HFFc6 (cell line): ENCODE results near the gene CABP5. TPM values are rescaled to one million over a fixed set of nuclear protein-coding genes. Genes with fewer than 3 reads are reported as not detected.
A peak's percentile ranks its signal among the peaks of the same experiment; 100 is the strongest.

ENCODE experiments used
- DNase-seq: peaks from one replicate; pipeline ENCODE4 v3.0.0-alpha.2; 2018
- H3K27ac Mint-ChIP-seq: 2 replicates; pipeline ENCODE4 v1.8.0; 2020; ENCODE audit warnings: mild to moderate bottlenecking, mixed read lengths
- H3K27me3 Mint-ChIP-seq: 2 replicates; pipeline ENCODE4 v1.8.0; 2021; ENCODE audit warnings: mild to moderate bottlenecking, moderate library complexity, mixed read lengths; ENCODE audit not compliant: insufficient read depth
- H3K36me3 Mint-ChIP-seq: 2 replicates; pipeline ENCODE4 v1.8.0; 2021; ENCODE audit warnings: low read depth, mixed read lengths
- H3K4me1 Mint-ChIP-seq: 2 replicates; pipeline ENCODE4 v1.8.0; 2020; ENCODE audit warnings: low read depth, mixed read lengths
- H3K4me3 Mint-ChIP-seq: 2 replicates; pipeline ENCODE4 v1.8.0; 2020; ENCODE audit warnings: mild to moderate bottlenecking, moderate library complexity, mixed read lengths
- H3K9me3 Mint-ChIP-seq: 2 replicates; pipeline ENCODE4 v1.8.0; 2020; ENCODE audit warnings: mild to moderate bottlenecking, mixed read lengths
- CTCF ChIP-seq: fragments of 200-600 bp; sonication (generic); IDR thresholded peaks from 2 replicates; pipeline ENCODE4 v1.5.0; 2021; ENCODE audit warnings: antibody characterized with exemption, mild to moderate bottlenecking
- total RNA-seq, 6 experiments: library from RNA; stranded (reverse); fragmentation: NEBNext Ultra II Directional; extraction: Animal tissue kit (Norgen Biotek cat#: 25700); gene quantifications; 2 replicates in 1 of 6; 3 replicates in 5 of 6; pipeline ENCODE4 v1.2.3, GENCODE V29; 2021

The CABP5 gene
- total RNA-seq, 6 experiments from 2014 or later = not detected

- no peak for DNase-seq
- Mint-ChIP-seq H3K4me1 (no peaks in the 10 kb centered on the region), H3K9me3 (peaks cover 6% of the 10 kb centered on the region), H3K27ac (no peak overlapping the region), H3K27me3 (peaks cover 10% of the 10 kb centered on the region), H3K36me3 (peaks cover 4% of the 10 kb centered on the region; the same call in 1 of the 2 replicates), H3K4me3 (no peak overlapping the region)
- TF ChIP-seq CTCF = no peak
These were observed 32.7 kb downstream of the CABP5 start for GRCh38 chr19:48010932-48011758.

- no peaks in the 10 kb centered on the region for H3K4me1 Mint-ChIP-seq
- peaks cover 6% of the 10 kb centered on the region for H3K9me3 Mint-ChIP-seq
- H3K4me3 Mint-ChIP-seq = no peak overlapping the region
- peaks cover 4% of the 10 kb centered on the region; the same call in 1 of the 2 replicates for H3K36me3 Mint-ChIP-seq
- peaks cover 13% of the 10 kb centered on the region for H3K27me3 Mint-ChIP-seq
- TF ChIP-seq CTCF = peak; percentile 55
- H3K27ac Mint-ChIP-seq = no peak overlapping the region
- no peak for DNase-seq
These were observed 37.1 kb downstream of the CABP5 start for GRCh38 chr19:48006762-48007161.

- DNase-seq = no peak
- no peak overlapping the region for H3K27ac Mint-ChIP-seq
- peaks cover 4% of the 10 kb centered on the region; the same call in 1 of the 2 replicates for H3K36me3 Mint-ChIP-seq
- no peaks in the 10 kb centered on the region for H3K4me1 Mint-ChIP-seq
- H3K4me3 Mint-ChIP-seq = no peak overlapping the region
- H3K9me3 Mint-ChIP-seq = peaks cover 17% of the 10 kb centered on the region
- no peak for TF ChIP-seq CTCF
- peaks cover 18% of the 10 kb centered on the region for H3K27me3 Mint-ChIP-seq
These were observed 39.6 kb downstream of the CABP5 start for GRCh38 chr19:48004236-48004635.

GRCh38 chr19:48000846-48001245, 43.0 kb downstream of the CABP5 start:
- no peak overlapping the region for H3K27ac Mint-ChIP-seq
- no peaks in the 10 kb centered on the region for H3K36me3 Mint-ChIP-seq
- no peak for TF ChIP-seq CTCF
- peaks cover 11% of the 10 kb centered on the region; the same call in 1 of the 2 replicates for H3K9me3 Mint-ChIP-seq
- DNase-seq = no peak
- no peaks in the 10 kb centered on the region for H3K4me1 Mint-ChIP-seq
- H3K27me3 Mint-ChIP-seq = peaks cover 22% of the 10 kb centered on the region
- H3K4me3 Mint-ChIP-seq = no peak overlapping the region

- no peaks in the 10 kb centered on the region for H3K36me3 Mint-ChIP-seq
- H3K27me3 Mint-ChIP-seq = peaks cover 15% of the 10 kb centered on the region
- no peak overlapping the region for H3K27ac Mint-ChIP-seq
- no peak for TF ChIP-seq CTCF
- H3K4me1 Mint-ChIP-seq = no peaks in the 10 kb centered on the region
- peaks cover 11% of the 10 kb centered on the region; the same call in 1 of the 2 replicates for H3K9me3 Mint-ChIP-seq
- no peak overlapping the region for H3K4me3 Mint-ChIP-seq
- DNase-seq = no peak
These were observed 45.1 kb downstream of the CABP5 start for GRCh38 chr19:47998800-47999199.
